Keratinocyte (primary cell): ENCODE results near the gene DLG1. TPM values are rescaled to one million over a fixed set of nuclear protein-coding genes. Genes with fewer than 3 reads are reported as not detected.

Source experiments
- DNase-seq: peaks from one replicate; pipeline ENCODE4 v3.0.0-alpha.2; 2011; ENCODE audit warnings: low read depth, missing footprints, low spot score
- FAIRE-seq: peaks from 2 replicates; lab custom pipeline; 2011; peaks lifted over from hg19 to GRCh38; lab: Jason Lieb, UNC
- H2AFZ ChIP-seq: 2 replicates; pipeline ENCODE4 v1.6.0; 2012; ENCODE audit warnings: low read length, control low read depth, inconsistent platforms; ENCODE audit not compliant: control insufficient read depth
- H3K27ac ChIP-seq: 2 replicates; pipeline ENCODE4 v1.5.1; 2011; ENCODE audit warnings: low read length; ENCODE audit not compliant: control insufficient read depth, insufficient read depth
- H3K27me3 ChIP-seq: 3 replicates; pipeline ENCODE4 v1.6.0; 2011; ENCODE audit warnings: low read length; ENCODE audit not compliant: control insufficient read depth, insufficient read depth; ENCODE audit errors: extremely low read depth
- H3K36me3 ChIP-seq, 2 experiments: 2 replicates in 1 of 2; 3 replicates in 1 of 2; pipeline ENCODE4 v1.5.1; 2011; ENCODE audit warnings: low read length in 2 of 2, mild to moderate bottlenecking in 1 of 2; ENCODE audit not compliant: control insufficient read depth in 2 of 2, insufficient read depth in 2 of 2; ENCODE audit errors: extremely low read depth in 1 of 2
- H3K4me1 ChIP-seq: 3 replicates; pipeline ENCODE4 v1.5.1; 2011; ENCODE audit warnings: low read length; ENCODE audit not compliant: control insufficient read depth, insufficient read depth; ENCODE audit errors: extremely low read depth
- H3K4me2 ChIP-seq: 3 replicates; pipeline ENCODE4 v1.6.0; 2011; ENCODE audit warnings: low read depth, low read length; ENCODE audit not compliant: control insufficient read depth, insufficient read depth; ENCODE audit errors: extremely low read depth
- H3K4me3 ChIP-seq, 3 experiments: fragments of 200-600 bp in 1 of 3; sonication (generic) in 1 of 3; 2 replicates in 2 of 3; 3 replicates in 1 of 3; pipeline ENCODE4 v1.5.1; 2011 to 2016; ENCODE audit warnings: low read length in 3 of 3, mild to moderate bottlenecking in 3 of 3, control low read depth in 2 of 3, inconsistent platforms in 1 of 3, low read depth in 1 of 3, mixed read lengths in 1 of 3, mixed run types in 1 of 3, moderate library complexity in 1 of 3; ENCODE audit not compliant: control insufficient read depth in 2 of 3, insufficient read depth in 2 of 3; ENCODE audit errors: extremely low read depth in 1 of 3
- H3K79me2 ChIP-seq: 2 replicates; pipeline ENCODE4 v1.6.0; 2012; ENCODE audit warnings: low read length; ENCODE audit not compliant: control insufficient read depth, insufficient read depth
- H3K9ac ChIP-seq: 3 replicates; pipeline ENCODE4 v1.6.0; 2011; ENCODE audit warnings: low read length; ENCODE audit not compliant: control insufficient read depth, insufficient read depth; ENCODE audit errors: extremely low read depth
- H3K9me1 ChIP-seq: 3 replicates; pipeline ENCODE4 v1.6.0; 2011; ENCODE audit warnings: low read length; ENCODE audit not compliant: control insufficient read depth, insufficient read depth; ENCODE audit errors: extremely low read depth
- H3K9me3 ChIP-seq: 2 replicates; pipeline ENCODE4 v1.5.1; 2012; ENCODE audit warnings: low read depth, low read length; ENCODE audit not compliant: control insufficient read depth
- H4K20me1 ChIP-seq: 3 replicates; pipeline ENCODE4 v1.6.0; 2011; ENCODE audit warnings: low read length; ENCODE audit not compliant: control insufficient read depth, insufficient read depth; ENCODE audit errors: extremely low read depth
- CTCF ChIP-seq, 3 experiments: IDR thresholded peaks in 1 of 3; conservative IDR thresholded peaks in 1 of 3; optimal IDR thresholded peaks in 1 of 3; 2 replicates in 2 of 3; 3 replicates in 1 of 3; pipeline versions ENCODE3 to v1.5.1; 2011; ENCODE audit warnings: low read length in 3 of 3, mild to moderate bottlenecking in 3 of 3, moderate library complexity in 2 of 3, control low read depth in 1 of 3, inconsistent platforms in 1 of 3; ENCODE audit not compliant: insufficient read depth in 2 of 3; ENCODE audit errors: extremely low read depth in 1 of 3
- EZH2 ChIP-seq: IDR thresholded peaks from one replicate; pipeline ENCODE4 v1.6.1; 2012; ENCODE audit warnings: inconsistent platforms, mild to moderate bottlenecking, low read length, moderate library complexity
- dilution Hi-C: fragments of 300-500 bp; cut with MboI; formaldehyde crosslinking; loops from one replicate; pipeline ENCODE4 v1.7.0; 2020; ENCODE audit warnings: low sequenced_read_pairs; ENCODE audit not compliant: extremely low pct_ligation_motif_present
- polyA plus RNA-seq, 5 experiments: library from polyadenylated mRNA; depleted of rRNA in 3 of 5; stranded (reverse) in 3 of 5; stranded (forward) in 1 of 5; unstranded in 1 of 5; fragments of >200 nt; gene quantifications; 1 replicate in 1 of 5; 2 replicates in 3 of 5; 3 replicates in 1 of 5; pipeline versions ENCODE4 v1.2.1 to v1.2.3, GENCODE V29; 2011 to 2012; ENCODE audit warnings: missing spikeins in 2 of 5, low read depth in 1 of 5, low replicate concordance in 1 of 5

DLG1 gene
- polyA plus RNA-seq, 1 donor (not counting 4 experiments of a cell fraction or from before 2014, with no cell fraction given): 139 TPM

- dilution Hi-C loops: no loop called here
- Histone ChIP-seq H3K4me3 (no peak overlapping the region), H3K27me3 (no peaks in the 10 kb centered on the region), H3K4me1 (peaks cover 12% of the 10 kb centered on the region), H3K4me2 (no peak overlapping the region), H3K9me1 (no peaks in the 10 kb centered on the region), H4K20me1 (no peaks in the 10 kb centered on the region), H2AFZ (no peak overlapping the region), H3K9ac (no peak overlapping the region), H3K27ac (no peak overlapping the region), H3K36me3 (no peaks in the 10 kb centered on the region), H3K79me2 (no peaks in the 10 kb centered on the region), H3K9me3 (no peaks in the 10 kb centered on the region)
- DNase-seq (no peak), FAIRE-seq (no peak)
- TF ChIP-seq EZH2: no peak
- no peak for TF ChIP-seq CTCF (optimal IDR thresholded peaks at IDR 0.05 in 1 of 3, IDR thresholded peaks at IDR 0.05 in 1 of 3, conservative IDR thresholded peaks at IDR 0.05 in 1 of 3; ENCODE audit: extremely low read depth in 1 of 3, insufficient read depth in 2 of 3, low read length in 3 of 3)
Measured at GRCh38 chr3:197335428-197336132, 37.2 kb upstream of the DLG1 start.

- no peak for DNase-seq
- Histone ChIP-seq H3K4me1 (no peaks in the 10 kb centered on the region), H3K27ac (no peak overlapping the region), H3K79me2 (no peaks in the 10 kb centered on the region), H3K36me3 (no peaks in the 10 kb centered on the region), H3K4me2 (no peak overlapping the region), H3K9me1 (no peaks in the 10 kb centered on the region), H4K20me1 (no peaks in the 10 kb centered on the region), H3K9ac (no peak overlapping the region), H3K9me3 (no peaks in the 10 kb centered on the region), H3K27me3 (no peaks in the 10 kb centered on the region), H3K4me3 (no peak overlapping the region), H2AFZ (no peak overlapping the region)
- dilution Hi-C loops: no loop called here
- no peak for FAIRE-seq
- TF ChIP-seq CTCF (optimal IDR thresholded peaks at IDR 0.05 in 1 of 3, IDR thresholded peaks at IDR 0.05 in 1 of 3, conservative IDR thresholded peaks at IDR 0.05 in 1 of 3; ENCODE audit: extremely low read depth in 1 of 3, insufficient read depth in 2 of 3, low read length in 3 of 3): no peak
- no peak for TF ChIP-seq EZH2
Measured at GRCh38 chr3:197333901-197334639, 35.7 kb upstream of the DLG1 start.
